Measurements from ENCODE around the gene CSK.

Gene CSK

DNA sequence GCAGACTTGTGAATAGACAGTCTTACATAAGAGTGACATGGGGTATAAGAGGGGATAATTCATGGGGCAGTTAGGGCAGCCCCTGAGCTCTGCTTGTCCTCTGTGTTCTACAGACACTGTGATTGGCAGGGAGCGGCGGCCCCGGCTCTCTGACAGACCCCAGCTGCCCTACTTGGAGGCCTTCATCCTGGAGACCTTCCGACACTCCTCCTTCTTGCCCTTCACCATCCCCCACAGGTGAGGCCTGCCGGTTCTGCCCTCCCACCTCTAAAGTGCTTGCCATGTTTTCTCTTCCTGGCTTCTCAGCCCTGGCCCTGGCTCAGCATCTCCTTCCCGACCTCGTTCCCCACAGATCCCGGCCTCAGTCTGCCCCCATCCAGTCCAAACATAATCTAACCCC is 29.9 kb upstream of the CSK start:
- H3K4me3 ChIP-seq (ENCODE audit: insufficient read depth, low read depth, low read length), result no peak overlapping the region
- 84 to 85% methylated on average over 8 of the region's 8 CpGs for WGBS, 2 experiments
- no peak overlapping the region for H3K27ac ChIP-seq (ENCODE audit: insufficient read depth, low read depth, low read length, poor library complexity, severe bottlenecking)
- H3K27me3 ChIP-seq (ENCODE audit: control insufficient read depth, insufficient read depth, low read length, poor library complexity, severe bottlenecking), result peaks cover 73% of the 10 kb centered on the region
- no peaks in the 10 kb centered on the region for H3K36me3 ChIP-seq (ENCODE audit: control insufficient read depth, insufficient read depth, low read length)
- H3K4me1 ChIP-seq (ENCODE audit: control insufficient read depth, insufficient read depth, low read length), result peaks cover 8% of the 10 kb centered on the region
- no peaks in the 10 kb centered on the region for H3K9me3 ChIP-seq (ENCODE audit: control insufficient read depth, low read length)

- H3K27me3 ChIP-seq (ENCODE audit: control insufficient read depth, insufficient read depth, low read length, poor library complexity, severe bottlenecking), result peaks cover 72% of the 10 kb centered on the region
- 85 to 86% methylated on average over 5 of the region's 5 CpGs for WGBS, 2 experiments
- H3K4me1 ChIP-seq (ENCODE audit: control insufficient read depth, insufficient read depth, low read length), result peaks cover 8% of the 10 kb centered on the region
- H3K4me3 ChIP-seq (ENCODE audit: insufficient read depth, low read depth, low read length), result no peak overlapping the region
- no peaks in the 10 kb centered on the region for H3K9me3 ChIP-seq (ENCODE audit: control insufficient read depth, low read length)
- H3K27ac ChIP-seq (ENCODE audit: insufficient read depth, low read depth, low read length, poor library complexity, severe bottlenecking), result no peak overlapping the region
- H3K36me3 ChIP-seq (ENCODE audit: control insufficient read depth, insufficient read depth, low read length), result no peaks in the 10 kb centered on the region
Measured at GRCh38 chr15:74752531-74752930, 29.3 kb upstream of the CSK start.

DNA sequence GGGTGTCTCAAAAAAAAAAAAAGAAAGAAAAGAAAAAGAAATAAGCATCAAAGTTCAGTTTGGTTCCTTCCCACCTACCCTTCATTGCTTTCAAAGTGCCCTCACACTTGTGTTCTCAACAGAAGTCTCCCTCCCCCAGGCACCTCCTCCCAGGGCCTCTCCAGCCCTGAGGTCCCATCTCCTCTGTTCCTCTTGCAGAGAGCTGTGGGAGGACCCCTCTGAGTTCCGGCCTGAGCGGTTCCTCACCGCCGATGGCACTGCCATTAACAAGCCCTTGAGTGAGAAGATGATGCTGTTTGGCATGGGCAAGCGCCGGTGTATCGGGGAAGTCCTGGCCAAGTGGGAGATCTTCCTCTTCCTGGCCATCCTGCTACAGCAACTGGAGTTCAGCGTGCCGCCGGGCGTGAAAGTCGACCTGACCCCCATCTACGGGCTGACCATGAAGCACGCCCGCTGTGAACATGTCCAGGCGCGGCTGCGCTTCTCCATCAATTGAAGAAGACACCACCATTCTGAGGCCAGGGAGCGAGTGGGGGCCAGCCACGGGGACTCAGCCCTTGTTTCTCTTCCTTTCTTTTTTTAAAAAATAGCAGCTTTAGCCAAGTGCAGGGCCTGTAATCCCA is 27.2 kb upstream of the CSK start:
- H3K4me3 ChIP-seq (ENCODE audit: insufficient read depth, low read depth, low read length), result no peak overlapping the region
- H3K9me3 ChIP-seq (ENCODE audit: control insufficient read depth, low read length), result no peaks in the 10 kb centered on the region
- H3K36me3 ChIP-seq (ENCODE audit: control insufficient read depth, insufficient read depth, low read length), result no peaks in the 10 kb centered on the region
- 92 to 93% methylated on average over 20 of the region's 20 CpGs for WGBS, 2 experiments
- H3K4me1 ChIP-seq (ENCODE audit: control insufficient read depth, insufficient read depth, low read length), result peaks cover 8% of the 10 kb centered on the region
- peaks cover 63% of the 10 kb centered on the region for H3K27me3 ChIP-seq (ENCODE audit: control insufficient read depth, insufficient read depth, low read length, poor library complexity, severe bottlenecking)
- no peak overlapping the region for H3K27ac ChIP-seq (ENCODE audit: insufficient read depth, low read depth, low read length, poor library complexity, severe bottlenecking)

DNA sequence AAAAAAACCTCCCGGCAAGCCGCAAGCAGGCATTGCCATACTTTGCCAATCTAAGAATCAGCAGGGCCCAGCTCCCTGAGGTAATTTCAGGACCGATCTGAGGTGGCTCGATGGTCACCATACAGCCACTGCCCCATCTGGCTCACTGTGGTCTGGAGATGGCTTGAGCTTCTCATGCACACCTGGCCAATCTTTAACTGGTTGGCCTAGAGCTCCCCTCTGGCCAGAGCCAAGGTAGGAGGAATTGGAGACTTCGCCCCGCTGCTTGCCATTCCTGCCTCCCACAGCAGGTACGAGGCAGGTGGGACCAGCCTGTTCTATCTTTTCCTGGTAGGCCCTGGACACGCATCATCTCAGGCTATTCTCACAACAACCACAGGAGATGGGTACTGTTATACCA is 23.1 kb upstream of the CSK start:
- no peaks in the 10 kb centered on the region for H3K9me3 ChIP-seq (ENCODE audit: control insufficient read depth, low read length)
- H3K4me1 ChIP-seq (ENCODE audit: control insufficient read depth, insufficient read depth, low read length), result peaks cover 7% of the 10 kb centered on the region
- peaks cover 33% of the 10 kb centered on the region for H3K27me3 ChIP-seq (ENCODE audit: control insufficient read depth, insufficient read depth, low read length, poor library complexity, severe bottlenecking)
- no peaks in the 10 kb centered on the region for H3K36me3 ChIP-seq (ENCODE audit: control insufficient read depth, insufficient read depth, low read length)
- no peak overlapping the region for H3K4me3 ChIP-seq (ENCODE audit: insufficient read depth, low read depth, low read length)
- 95 to 98% methylated on average over 8 of the region's 8 CpGs for WGBS, 2 experiments
- H3K27ac ChIP-seq (ENCODE audit: insufficient read depth, low read depth, low read length, poor library complexity, severe bottlenecking), result no peak overlapping the region

GRCh38 chr15:74762791-74763150 is 19.1 kb upstream of the CSK start:
- H3K27me3 ChIP-seq (ENCODE audit: control insufficient read depth, insufficient read depth, low read length, poor library complexity, severe bottlenecking), result peaks cover 12% of the 10 kb centered on the region
- WGBS, 2 experiments, result 68 to 70% methylated on average over 6 of the region's 6 CpGs
- no peak overlapping the region for H3K4me3 ChIP-seq (ENCODE audit: insufficient read depth, low read depth, low read length)
- H3K27ac ChIP-seq (ENCODE audit: insufficient read depth, low read depth, low read length, poor library complexity, severe bottlenecking), result no peak overlapping the region
- no peaks in the 10 kb centered on the region for H3K36me3 ChIP-seq (ENCODE audit: control insufficient read depth, insufficient read depth, low read length)
- no peaks in the 10 kb centered on the region for H3K9me3 ChIP-seq (ENCODE audit: control insufficient read depth, low read length)
- peaks cover 7% of the 10 kb centered on the region for H3K4me1 ChIP-seq (ENCODE audit: control insufficient read depth, insufficient read depth, low read length)

DNA sequence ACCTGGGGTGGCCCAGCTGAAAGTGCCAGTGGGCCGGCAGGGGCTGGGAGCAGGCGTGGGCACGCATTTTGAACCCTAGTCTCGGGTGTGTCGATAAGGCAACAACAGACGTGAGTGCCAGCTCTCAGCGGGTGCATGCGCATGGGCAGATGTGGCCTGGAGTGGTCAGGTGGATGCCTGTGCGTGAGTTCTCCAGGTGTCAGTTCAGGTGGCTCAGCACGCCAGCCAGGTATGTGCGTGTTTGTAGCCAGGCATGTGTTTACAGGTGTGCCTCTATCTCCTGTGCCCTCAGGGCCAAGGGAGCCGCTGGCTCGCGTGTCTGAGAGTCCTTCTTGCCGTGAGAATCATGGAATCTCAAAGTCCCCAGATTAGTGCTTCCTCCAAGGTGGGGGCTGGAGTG is 18.5 kb upstream of the CSK start:
- no peaks in the 10 kb centered on the region for H3K9me3 ChIP-seq (ENCODE audit: control insufficient read depth, low read length)
- H3K27ac ChIP-seq (ENCODE audit: insufficient read depth, low read depth, low read length, poor library complexity, severe bottlenecking), result no peak overlapping the region
- H3K36me3 ChIP-seq (ENCODE audit: control insufficient read depth, insufficient read depth, low read length), result no peaks in the 10 kb centered on the region
- H3K4me1 ChIP-seq (ENCODE audit: control insufficient read depth, insufficient read depth, low read length), result peaks cover 7% of the 10 kb centered on the region
- 91 to 92% methylated on average over 15 of the region's 15 CpGs for WGBS, 2 experiments
- no peak overlapping the region for H3K4me3 ChIP-seq (ENCODE audit: insufficient read depth, low read depth, low read length)
- peaks cover 12% of the 10 kb centered on the region for H3K27me3 ChIP-seq (ENCODE audit: control insufficient read depth, insufficient read depth, low read length, poor library complexity, severe bottlenecking)

- WGBS, 2 experiments, result 87 to 89% methylated on average over 14 of the region's 14 CpGs
- no peaks in the 10 kb centered on the region for H3K9me3 ChIP-seq (ENCODE audit: control insufficient read depth, low read length)
- H3K27ac ChIP-seq (ENCODE audit: insufficient read depth, low read depth, low read length, poor library complexity, severe bottlenecking), result no peak overlapping the region
- H3K4me1 ChIP-seq (ENCODE audit: control insufficient read depth, insufficient read depth, low read length), result peaks cover 9% of the 10 kb centered on the region
- peaks cover 10% of the 10 kb centered on the region for H3K27me3 ChIP-seq (ENCODE audit: control insufficient read depth, insufficient read depth, low read length, poor library complexity, severe bottlenecking)
- H3K36me3 ChIP-seq (ENCODE audit: control insufficient read depth, insufficient read depth, low read length), result no peaks in the 10 kb centered on the region
- H3K4me3 ChIP-seq (ENCODE audit: insufficient read depth, low read depth, low read length), result no peak overlapping the region
Measured at GRCh38 chr15:74767167-74768098, 14.4 kb upstream of the CSK start.

GRCh38 chr15:74768099-74768770 is 13.6 kb upstream of the CSK start:
- Histone ChIP-seq H3K4me1 (ENCODE audit: control insufficient read depth, insufficient read depth, low read length) (peaks cover 12% of the 10 kb centered on the region), H3K27ac (ENCODE audit: insufficient read depth, low read depth, low read length, poor library complexity, severe bottlenecking) (no peak overlapping the region), H3K27me3 (ENCODE audit: control insufficient read depth, insufficient read depth, low read length, poor library complexity, severe bottlenecking) (peaks cover 10% of the 10 kb centered on the region), H3K4me3 (ENCODE audit: insufficient read depth, low read depth, low read length) (no peak overlapping the region), H3K36me3 (ENCODE audit: control insufficient read depth, insufficient read depth, low read length) (no peaks in the 10 kb centered on the region), H3K9me3 (ENCODE audit: control insufficient read depth, low read length) (no peaks in the 10 kb centered on the region)
- 58% methylated on average over 14 of the region's 15 CpGs for WGBS, 2 experiments

GRCh38 chr15:74768771-74769342 is 13.0 kb upstream of the CSK start:
- H3K4me3 ChIP-seq (ENCODE audit: insufficient read depth, low read depth, low read length), result no peak overlapping the region
- no peaks in the 10 kb centered on the region for H3K9me3 ChIP-seq (ENCODE audit: control insufficient read depth, low read length)
- 17 to 18% methylated on average over 9 of the region's 9 CpGs for WGBS, 2 experiments
- H3K27ac ChIP-seq (ENCODE audit: insufficient read depth, low read depth, low read length, poor library complexity, severe bottlenecking), result no peak overlapping the region
- no peaks in the 10 kb centered on the region for H3K36me3 ChIP-seq (ENCODE audit: control insufficient read depth, insufficient read depth, low read length)
- peaks cover 10% of the 10 kb centered on the region for H3K27me3 ChIP-seq (ENCODE audit: control insufficient read depth, insufficient read depth, low read length, poor library complexity, severe bottlenecking)
- H3K4me1 ChIP-seq (ENCODE audit: control insufficient read depth, insufficient read depth, low read length), result peaks cover 18% of the 10 kb centered on the region
